ENCODE results near the gene MEX3C. TPM values are rescaled to one million over a fixed set of nuclear protein-coding genes. Genes with fewer than 3 reads are reported as not detected.

Gene MEX3C
- total RNA-seq, 2 donors from 2014 or later, result 15.9 to 16.2 TPM

DNA sequence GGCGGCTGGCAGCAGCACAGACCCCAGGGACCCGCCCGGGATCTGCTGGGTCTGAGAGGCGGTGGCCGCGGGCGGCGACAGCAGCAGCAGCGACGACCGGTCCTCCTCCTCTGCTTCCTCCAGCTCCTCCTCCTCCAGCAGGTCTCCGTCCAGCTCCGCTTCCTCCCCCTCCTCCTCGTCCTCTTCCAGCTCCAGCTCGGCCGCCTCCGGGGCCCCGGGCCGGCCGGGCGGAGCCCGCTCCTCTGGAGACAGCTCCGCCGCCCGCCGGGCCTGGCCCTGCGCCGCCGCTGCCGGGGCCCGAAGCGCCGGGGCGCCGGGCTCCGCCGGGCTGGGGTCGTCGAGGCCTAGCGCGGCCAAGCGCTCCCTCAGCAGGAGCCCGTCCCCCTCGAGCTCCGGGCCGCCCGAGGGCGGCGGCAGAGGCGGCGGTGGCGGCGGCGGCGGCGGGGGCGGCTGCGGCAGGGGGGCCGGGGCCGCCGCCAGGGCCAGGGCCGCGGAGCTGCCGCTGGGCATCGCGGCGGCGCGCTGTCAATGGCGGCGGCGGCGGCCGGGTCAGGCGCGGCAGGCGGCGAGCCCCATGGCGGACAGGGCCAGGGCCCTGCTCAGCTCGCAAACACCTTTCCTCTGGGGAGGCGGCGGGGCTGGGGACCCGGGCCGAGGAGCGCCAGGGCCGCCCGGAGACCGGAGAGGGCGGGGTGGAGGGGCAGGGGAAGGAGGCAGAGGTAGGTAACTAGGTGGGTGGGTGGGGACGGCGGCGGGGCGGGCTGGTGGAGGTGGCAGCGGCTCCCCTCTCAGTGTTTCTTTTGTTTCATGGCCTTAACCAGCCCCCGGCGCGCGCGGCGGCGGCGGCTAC lies 445 bp downstream of the MEX3C start:
- no peaks in the 10 kb centered on the region for H3K9me3 ChIP-seq
- peak overlapping the region; percentile 97 to 99 for H3K27ac ChIP-seq
- TF ChIP-seq, protein P1, sequence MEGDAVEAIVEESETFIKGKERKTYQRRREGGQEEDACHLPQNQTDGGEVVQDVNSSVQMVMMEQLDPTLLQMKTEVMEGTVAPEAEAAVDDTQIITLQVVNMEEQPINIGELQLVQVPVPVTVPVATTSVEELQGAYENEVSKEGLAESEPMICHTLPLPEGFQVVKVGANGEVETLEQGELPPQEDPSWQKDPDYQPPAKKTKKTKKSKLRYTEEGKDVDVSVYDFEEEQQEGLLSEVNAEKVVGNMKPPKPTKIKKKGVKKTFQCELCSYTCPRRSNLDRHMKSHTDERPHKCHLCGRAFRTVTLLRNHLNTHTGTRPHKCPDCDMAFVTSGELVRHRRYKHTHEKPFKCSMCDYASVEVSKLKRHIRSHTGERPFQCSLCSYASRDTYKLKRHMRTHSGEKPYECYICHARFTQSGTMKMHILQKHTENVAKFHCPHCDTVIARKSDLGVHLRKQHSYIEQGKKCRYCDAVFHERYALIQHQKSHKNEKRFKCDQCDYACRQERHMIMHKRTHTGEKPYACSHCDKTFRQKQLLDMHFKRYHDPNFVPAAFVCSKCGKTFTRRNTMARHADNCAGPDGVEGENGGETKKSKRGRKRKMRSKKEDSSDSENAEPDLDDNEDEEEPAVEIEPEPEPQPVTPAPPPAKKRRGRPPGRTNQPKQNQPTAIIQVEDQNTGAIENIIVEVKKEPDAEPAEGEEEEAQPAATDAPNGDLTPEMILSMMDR (IDR thresholded peaks at IDR 0.05), result no peak
- H3K4me1 ChIP-seq, result peaks cover 0 to 34% of the 10 kb centered on the region in 2 donors
- peak overlapping the region; percentile 81 to 96 for H3K4me3 ChIP-seq
- H3K27me3 ChIP-seq, result no peaks in the 10 kb centered on the region
- DNase-seq (ENCODE audit: low spot score), result no peak
- no peaks in the 10 kb centered on the region for H3K36me3 ChIP-seq

GRCh38 chr18:51196118-51196810 lies 1.2 kb downstream of the MEX3C start:
- H3K4me1 ChIP-seq, result peaks cover 0 to 42% of the 10 kb centered on the region in 2 donors
- TF ChIP-seq, protein P1 (IDR thresholded peaks at IDR 0.05), result no peak
- peak; percentile 65 for DNase-seq (ENCODE audit: low spot score)

GRCh38 chr18:51195451-51196117 lies 1.9 kb downstream of the MEX3C start:
- Histone ChIP-seq H3K9me3 (no peaks in the 10 kb centered on the region), H3K27me3 (no peaks in the 10 kb centered on the region), H3K4me3 (peak overlapping the region; percentile 81 to 96), H3K36me3 (no peaks in the 10 kb centered on the region), H3K4me1 (peaks cover 0 to 48% of the 10 kb centered on the region in 2 donors), H3K27ac (peak overlapping the region; percentile 97 to 99)
- TF ChIP-seq, protein P1 (IDR thresholded peaks at IDR 0.05), result no peak
- DNase-seq (ENCODE audit: low spot score), result no peak

More at GRCh38 chr18:51196118-51196810, 1.2 kb downstream of the MEX3C start:
- Histone ChIP-seq H3K36me3 (no peaks in the 10 kb centered on the region), H3K27me3 (no peaks in the 10 kb centered on the region), H3K9me3 (no peaks in the 10 kb centered on the region), H3K4me3 (peak overlapping the region; percentile 81 to 96), H3K27ac (peak overlapping the region; percentile 97 to 99)

DNA sequence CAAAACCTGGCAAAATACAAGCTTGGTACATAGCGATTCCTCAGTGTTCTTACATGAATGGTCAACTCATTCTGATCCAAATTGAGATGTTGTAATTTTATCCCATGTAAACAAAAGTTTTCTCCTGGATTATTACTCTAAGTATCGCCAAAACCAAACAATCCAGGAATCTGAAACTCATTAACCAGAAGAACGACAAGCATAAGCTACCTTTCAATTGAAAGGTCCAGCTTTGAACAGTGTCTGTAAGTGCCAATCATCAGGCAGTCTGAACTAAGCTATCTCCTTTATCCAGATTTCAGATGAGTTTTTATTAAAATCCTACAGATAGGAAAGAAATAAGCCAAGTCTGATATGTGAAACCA lies 2.4 kb downstream of the MEX3C start:
- Histone ChIP-seq H3K36me3 (no peaks in the 10 kb centered on the region), H3K4me1 (peaks cover 0 to 54% of the 10 kb centered on the region in 2 donors), H3K4me3 (peak overlapping the region; percentile 81 to 96), H3K27me3 (no peaks in the 10 kb centered on the region), H3K9me3 (no peaks in the 10 kb centered on the region), H3K27ac (peak overlapping the region; percentile 97 to 99)
- TF ChIP-seq, protein P1 (IDR thresholded peaks at IDR 0.05), result no peak
- no peak for DNase-seq (ENCODE audit: low spot score)

DNA sequence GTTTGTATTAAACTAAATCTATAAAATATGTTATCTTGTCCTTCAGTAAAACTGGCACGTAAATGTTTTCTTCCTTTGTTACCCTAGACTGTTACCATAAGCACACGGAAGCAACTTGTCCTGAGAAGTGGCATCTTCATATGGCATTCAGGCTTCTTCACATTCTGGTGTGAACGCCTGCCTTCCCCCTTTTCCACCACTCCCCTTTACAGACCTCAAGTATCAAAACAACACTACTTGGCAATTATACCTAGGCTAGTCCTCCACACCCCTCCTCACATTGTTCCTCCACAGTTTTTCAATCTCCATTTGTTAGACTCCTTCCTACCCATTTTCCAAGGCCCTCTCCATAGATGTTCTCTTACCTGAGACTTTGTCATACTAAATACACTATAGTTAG lies 2.9 kb downstream of the MEX3C start:
- Histone ChIP-seq H3K27ac (peak overlapping the region; percentile 97 to 99), H3K36me3 (no peaks in the 10 kb centered on the region), H3K9me3 (no peaks in the 10 kb centered on the region), H3K4me1 (peaks cover 0 to 58% of the 10 kb centered on the region in 2 donors), H3K4me3 (peak overlapping the region in 1 of 2 donors; percentile 96), H3K27me3 (no peaks in the 10 kb centered on the region)
- TF ChIP-seq, protein P1 (IDR thresholded peaks at IDR 0.05), result no peak
- no peak for DNase-seq (ENCODE audit: low spot score)

All from right atrium auricular region (tissue), 2 donors.